ENCODE measurements around the gene SDCBP2.
"Not testable (repeated sequence)": the region's sequence is repeated elsewhere in the genome, so short reads cannot be mapped to it uniquely, and the experiment has no call there.

SDCBP2 gene

GRCh38 chr20:1345030-1345755 is 16.3 kb upstream of the SDCBP2 start:
- no peak for DNase-seq (ENCODE audit: extremely low read depth, low read depth)
- H3K4me3 ChIP-seq (replicated peaks; ENCODE audit: low read depth, low read length): no peak overlapping the region
- TF ChIP-seq CTCF (IDR thresholded peaks at IDR 0.05; ENCODE audit: low read depth, low read length, missing control alignments): no peak

- not testable (repeated sequence) for H3K4me3 ChIP-seq (replicated peaks; ENCODE audit: low read depth, low read length); DNase-seq (ENCODE audit: extremely low read depth, low read depth)
Measured at GRCh38 chr20:1343446-1344124, 14.6 kb upstream of the SDCBP2 start.

GRCh38 chr20:1341561-1342265 is 12.8 kb upstream of the SDCBP2 start:
- TF ChIP-seq CTCF (IDR thresholded peaks at IDR 0.05; ENCODE audit: low read depth, low read length, missing control alignments): no peak
- H3K4me3 ChIP-seq (replicated peaks; ENCODE audit: low read depth, low read length): no peak overlapping the region
- DNase-seq (ENCODE audit: extremely low read depth, low read depth): no peak

- DNase-seq (ENCODE audit: extremely low read depth, low read depth): no peak
- no peak for TF ChIP-seq CTCF (IDR thresholded peaks at IDR 0.05; ENCODE audit: low read depth, low read length, missing control alignments)
- no peak overlapping the region for H3K4me3 ChIP-seq (replicated peaks; ENCODE audit: low read depth, low read length)
Measured at GRCh38 chr20:1338801-1339200, 9.9 kb upstream of the SDCBP2 start.

GRCh38 chr20:1338096-1338495 is 9.2 kb upstream of the SDCBP2 start:
- DNase-seq (ENCODE audit: extremely low read depth, low read depth): no peak
- no peak for TF ChIP-seq CTCF (IDR thresholded peaks at IDR 0.05; ENCODE audit: low read depth, low read length, missing control alignments)
- no peak overlapping the region for H3K4me3 ChIP-seq (replicated peaks; ENCODE audit: low read depth, low read length)

GRCh38 chr20:1337441-1337840 is 8.5 kb upstream of the SDCBP2 start:
- no peak for TF ChIP-seq CTCF (IDR thresholded peaks at IDR 0.05; ENCODE audit: low read depth, low read length, missing control alignments)
- no peak overlapping the region for H3K4me3 ChIP-seq (replicated peaks; ENCODE audit: low read depth, low read length)
- no peak for DNase-seq (ENCODE audit: extremely low read depth, low read depth)

GRCh38 chr20:1336699-1337367 is 7.9 kb upstream of the SDCBP2 start:
- DNase-seq (ENCODE audit: extremely low read depth, low read depth): no peak
- TF ChIP-seq CTCF (IDR thresholded peaks at IDR 0.05; ENCODE audit: low read depth, low read length, missing control alignments): no peak
- H3K4me3 ChIP-seq (replicated peaks; ENCODE audit: low read depth, low read length): no peak overlapping the region

Data from HFF-Myc (cell line).